NCI-H82 (cell line): Measurements from ENCODE around the gene SAMD8.
A peak's percentile ranks its signal among the peaks of the same experiment; 100 is the strongest.
"Not testable (repeated sequence)": the region's sequence is repeated elsewhere in the genome, so short reads cannot be mapped to it uniquely, and the experiment has no call there.

Experiments used
- DNase-seq: peaks from one replicate; lab custom pipeline; 2025; lab: John Stamatoyannopoulos, UW

Gene SAMD8

DNA sequence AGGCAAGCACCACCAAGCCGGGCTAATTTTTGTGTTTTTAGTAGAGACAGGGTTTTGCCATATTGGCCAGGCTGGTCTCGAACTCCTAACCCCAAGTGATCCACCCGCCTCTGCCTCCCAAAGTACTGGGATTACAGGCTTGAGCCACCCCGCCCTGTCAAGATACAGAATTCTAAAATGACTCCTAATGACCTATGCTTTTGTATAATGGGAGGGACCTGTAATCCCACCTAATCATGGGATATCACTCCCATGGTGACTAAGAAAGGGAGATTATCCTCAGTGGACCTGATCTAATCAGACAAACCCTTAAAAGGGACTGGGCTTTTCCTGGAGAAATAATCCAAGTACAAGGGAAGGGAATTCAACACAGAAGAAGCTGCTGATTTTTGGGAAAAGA lies 28.8 kb downstream of the SAMD8 start:
- DNase-seq, result peak; percentile 86

DNA sequence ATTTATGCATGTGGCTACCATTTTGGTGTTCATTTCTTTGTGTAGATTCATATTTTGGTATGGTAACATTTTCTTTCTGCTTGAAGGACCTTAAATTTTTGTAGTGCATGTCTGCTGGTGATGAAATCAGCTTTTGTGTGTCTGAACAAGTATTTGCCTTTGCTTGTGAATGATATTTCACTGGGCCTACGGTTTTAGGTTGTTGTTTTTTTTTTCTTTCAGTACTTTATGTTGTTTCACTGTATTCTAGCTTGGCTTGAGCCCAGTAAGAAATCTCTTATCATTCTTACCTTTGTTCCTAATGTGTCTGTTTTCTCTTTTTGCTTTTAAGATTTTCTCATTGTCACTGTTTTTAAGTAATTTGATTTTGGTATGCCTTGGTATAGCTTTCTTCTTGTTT lies 31.9 kb downstream of the SAMD8 start:
- no peak for DNase-seq

DNA sequence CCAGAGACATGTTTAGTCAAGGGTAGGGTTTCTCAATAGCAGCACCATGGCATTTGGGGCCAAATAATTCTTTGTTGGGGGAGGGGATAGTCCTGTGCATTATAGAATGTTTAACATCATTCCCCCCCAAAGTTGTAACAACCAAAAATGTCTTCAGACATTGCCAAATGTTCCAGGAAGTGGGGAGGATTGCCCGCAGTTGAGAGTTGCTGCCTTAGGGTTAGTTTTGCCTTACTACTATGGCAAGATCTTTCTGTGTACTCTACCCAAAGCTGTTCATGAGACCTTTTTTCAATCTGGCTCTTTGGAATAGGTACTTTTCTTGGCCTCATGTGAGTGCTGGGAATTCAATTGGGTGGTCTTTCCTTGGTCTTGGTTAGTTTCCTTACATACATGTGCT lies 34.1 kb downstream of the SAMD8 start:
- no peak for DNase-seq

DNA sequence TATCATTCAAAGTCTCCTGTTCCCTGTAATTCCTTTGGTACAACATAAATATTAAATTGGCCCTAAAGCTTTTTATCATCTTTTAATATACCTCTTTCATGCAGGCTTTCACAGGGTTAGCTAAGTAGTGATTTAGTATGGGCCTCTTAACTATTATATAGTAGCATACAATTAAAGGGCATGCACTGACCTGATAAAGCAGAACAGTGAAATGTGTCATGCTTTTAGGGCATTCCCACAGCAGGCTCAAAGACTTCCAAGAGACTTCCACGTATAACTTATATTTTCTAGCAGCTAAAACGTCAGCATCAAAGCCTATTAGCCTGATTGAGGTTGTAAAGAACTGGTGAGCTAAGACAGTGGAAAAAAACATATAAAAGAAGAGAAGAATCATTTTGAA lies 35.3 kb downstream of the SAMD8 start:
- DNase-seq, result no peak

DNA sequence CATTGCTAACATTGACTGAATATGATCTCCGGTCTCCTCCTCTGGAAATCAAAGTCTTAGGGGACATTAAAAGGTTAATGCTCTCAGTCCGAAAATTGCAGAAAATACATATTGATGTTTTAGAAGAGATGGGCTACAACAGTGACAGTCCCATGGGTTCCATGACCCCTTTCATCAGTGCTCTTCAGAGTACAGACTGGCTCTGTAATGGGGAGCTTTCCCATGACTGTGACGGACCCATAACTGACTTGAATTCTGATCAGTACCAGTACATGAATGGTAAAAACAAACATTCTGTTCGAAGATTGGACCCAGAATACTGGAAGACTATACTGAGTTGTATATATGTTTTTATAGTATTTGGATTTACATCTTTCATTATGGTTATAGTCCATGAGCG lies 39.2 kb downstream of the SAMD8 start:
- no peak for DNase-seq

DNA sequence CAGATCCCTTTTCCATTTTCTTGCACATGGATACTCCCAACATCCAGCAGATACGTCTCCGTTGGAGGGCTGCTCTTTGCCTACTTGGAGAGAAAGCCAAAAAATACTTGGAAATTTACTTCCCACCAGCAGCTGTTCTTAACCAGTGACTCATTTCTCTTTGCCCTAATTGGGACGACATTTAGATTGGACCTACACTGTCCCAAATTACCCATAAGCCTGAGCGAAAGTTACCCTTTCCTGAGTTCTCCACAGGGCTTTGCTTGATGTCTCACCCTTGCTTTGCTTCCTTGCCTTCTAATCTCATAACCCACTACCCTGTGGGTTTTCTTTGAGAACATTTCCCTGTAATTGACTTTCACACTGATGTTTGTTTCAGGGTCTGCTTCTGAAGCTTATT lies 48.1 kb downstream of the SAMD8 start:
- no peak for DNase-seq

DNA sequence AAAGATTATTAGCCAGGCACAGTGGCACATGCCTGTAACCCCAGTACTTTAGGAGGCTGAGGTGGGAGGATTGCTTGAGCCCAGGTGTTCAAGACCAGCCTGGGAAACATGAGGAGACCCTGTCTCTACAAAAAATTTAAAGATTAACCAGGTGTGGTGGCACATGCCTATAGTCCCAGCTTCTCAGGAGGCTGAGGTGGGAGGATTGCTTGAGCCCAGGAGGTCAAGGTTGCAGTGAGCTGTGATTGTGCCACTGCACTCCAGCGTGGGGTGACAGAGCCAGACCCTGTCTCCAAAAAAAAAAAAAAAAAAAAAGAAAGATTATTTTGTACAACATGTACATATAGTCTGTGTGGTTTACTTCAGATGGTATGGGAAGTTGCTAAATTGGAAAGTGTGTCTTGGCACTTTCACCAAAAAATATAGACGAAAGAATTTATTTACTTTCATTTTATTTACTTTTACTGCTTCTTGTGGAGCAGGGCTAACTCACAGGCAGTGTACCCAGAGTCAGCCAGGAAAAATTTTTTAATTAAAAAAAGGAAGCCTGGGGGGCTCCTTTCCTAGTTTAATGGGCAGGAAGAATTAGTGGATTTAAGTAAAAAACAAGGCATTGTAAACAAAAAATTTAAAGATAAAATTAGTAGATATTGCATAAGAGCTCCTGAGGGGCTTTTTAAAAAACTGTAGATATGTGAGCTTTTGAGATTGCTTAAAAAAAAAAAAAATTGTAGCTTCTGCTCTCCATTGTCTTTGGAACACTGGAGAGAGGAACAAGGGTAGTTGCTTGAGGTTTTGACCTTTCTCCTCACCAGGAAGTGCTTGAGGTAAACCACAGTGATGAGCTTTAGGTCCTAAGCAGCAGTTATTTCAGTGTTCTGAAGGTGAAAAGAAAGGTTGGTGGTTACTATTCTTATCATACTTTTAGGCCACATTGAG lies 54.5 kb downstream of the SAMD8 start:
- DNase-seq, result no peak

DNA sequence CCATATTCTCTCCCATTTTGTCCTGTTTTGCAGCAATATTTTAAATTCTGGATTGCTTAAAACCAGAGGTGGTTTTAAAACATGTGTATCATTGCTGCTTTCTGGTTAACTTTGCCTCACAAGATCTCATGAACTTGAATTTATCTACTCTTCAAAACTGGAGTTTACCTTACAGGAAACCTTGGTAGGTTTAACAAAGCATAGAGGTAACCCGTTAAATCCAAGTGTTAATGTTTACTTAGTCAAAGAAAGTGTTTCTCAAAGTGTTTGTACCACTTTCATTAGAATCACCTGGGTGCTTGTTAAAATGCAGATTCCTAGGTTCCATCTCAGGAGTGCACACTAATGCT lies 55.1 kb downstream of the SAMD8 start:
- DNase-seq, result no peak

DNA sequence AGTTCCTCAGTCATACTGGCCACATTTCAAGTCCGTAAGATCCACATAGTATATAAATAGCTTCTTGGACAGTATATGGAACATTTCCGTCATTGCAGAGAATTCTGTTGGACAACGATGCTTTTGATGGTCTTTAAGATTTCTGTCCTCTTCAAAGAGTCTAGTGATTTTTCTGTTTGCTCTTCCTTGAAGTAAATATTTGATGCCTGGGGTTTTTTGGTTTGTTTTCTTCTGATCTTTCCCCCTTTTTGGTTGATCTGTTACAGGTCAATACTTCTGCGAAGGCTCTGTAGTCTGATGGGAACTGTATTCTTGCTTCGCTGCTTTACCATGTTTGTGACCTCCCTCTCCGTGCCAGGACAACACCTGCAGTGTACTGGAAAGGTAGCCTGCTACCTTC lies 56.8 kb downstream of the SAMD8 start:
- DNase-seq, result no peak

DNA sequence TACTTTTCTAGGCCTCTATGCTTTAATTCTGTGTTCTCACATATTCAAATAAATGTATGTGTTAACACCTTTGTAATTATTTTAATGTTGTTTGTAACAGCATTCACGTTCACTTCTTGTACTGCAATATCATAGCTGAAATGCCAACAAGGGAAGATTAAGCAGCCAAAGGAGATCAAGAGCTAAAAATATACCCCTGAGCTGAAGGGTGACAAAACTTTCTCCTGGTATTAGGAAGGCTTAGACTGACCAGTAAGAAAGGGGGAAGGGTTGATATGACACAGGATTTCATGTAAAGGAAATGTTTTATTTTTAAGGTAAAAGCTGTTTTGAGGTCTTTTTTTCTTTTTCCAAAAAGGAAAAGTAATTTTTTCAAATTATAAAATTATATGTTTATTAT lies 58.8 kb downstream of the SAMD8 start:
- peak; percentile 61 for DNase-seq

DNA sequence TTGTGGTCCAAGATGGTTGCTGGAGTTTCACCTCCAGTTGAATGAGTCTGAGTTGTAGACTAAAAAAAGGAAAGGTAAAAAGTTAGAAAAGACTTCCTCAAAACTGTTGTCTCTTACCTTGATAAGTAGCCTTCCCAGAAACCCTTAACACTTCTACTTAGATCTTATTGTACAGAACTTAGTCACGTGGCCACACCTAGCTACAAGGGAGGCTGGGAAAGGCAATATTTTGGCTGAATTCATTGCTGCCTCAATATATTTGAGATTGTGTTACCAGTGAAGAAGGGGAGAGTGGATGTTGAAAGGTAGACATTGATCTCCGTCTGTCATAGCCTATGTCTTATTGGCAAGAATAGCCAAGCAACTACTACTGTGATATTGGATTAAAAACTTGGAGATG lies 63.6 kb downstream of the SAMD8 start:
- DNase-seq, result no peak

DNA sequence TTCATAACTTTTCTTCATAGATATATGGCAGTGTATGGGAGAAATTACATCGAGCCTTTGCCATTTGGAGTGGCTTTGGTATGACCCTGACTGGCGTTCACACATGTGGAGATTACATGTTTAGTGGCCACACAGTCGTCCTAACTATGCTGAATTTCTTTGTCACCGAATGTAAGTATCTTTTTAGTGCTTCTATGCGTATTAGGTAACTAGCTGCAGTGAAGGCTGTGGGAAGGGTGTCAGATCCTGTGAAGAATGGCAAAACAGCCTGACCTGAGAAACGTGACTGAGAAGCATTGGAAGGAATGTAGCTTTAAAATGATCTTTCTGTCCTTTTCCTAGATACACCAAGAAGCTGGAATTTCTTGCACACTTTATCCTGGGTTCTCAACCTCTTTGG lies 64.6 kb downstream of the SAMD8 start:
- no peak for DNase-seq

DNA sequence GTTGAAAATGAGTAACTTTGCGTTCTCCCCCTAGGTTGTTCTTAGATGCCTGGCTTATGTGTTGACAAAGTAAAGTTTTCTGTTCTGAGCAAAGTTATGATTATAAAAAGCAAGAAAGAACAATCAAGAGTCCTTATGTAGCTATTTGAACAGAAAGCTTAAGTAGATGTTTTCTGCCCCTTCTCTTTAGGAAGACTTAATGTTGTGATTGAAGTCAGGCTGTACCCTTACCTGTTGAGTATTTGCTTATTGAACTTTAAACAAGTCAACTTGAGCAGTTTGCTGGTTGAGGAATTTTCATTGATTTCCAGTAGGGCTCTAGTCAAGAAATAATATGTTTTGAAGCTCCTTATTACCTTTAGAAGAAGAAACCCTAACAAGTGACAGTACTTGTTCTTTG lies 65.3 kb downstream of the SAMD8 start:
- no peak for DNase-seq

DNA sequence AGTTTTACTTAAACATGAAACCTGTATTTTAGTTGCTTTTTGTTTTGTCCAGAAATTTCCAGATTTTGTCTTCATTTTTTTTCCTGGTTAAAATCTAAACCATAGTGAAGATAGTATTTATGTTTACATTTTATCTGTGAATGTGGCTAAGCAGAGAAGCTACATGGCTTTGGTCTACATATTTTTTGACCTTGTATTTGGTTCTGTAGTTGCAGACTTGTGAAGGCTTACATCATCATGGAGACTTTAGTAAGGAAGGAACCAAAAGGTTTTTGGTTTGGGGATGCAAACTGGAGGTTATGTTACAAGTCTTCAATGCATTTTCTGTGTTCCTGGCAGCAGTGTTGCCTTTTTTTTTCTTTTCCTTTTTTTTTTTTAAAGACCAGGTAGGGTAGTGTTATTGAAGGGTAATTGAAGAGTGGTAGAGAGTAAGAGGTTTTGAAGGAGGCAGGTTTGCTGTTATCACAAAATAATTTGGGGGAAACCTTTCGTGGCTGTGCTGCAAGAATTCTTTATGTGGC lies 68.3 kb downstream of the SAMD8 start:
- DNase-seq, result no peak

DNA sequence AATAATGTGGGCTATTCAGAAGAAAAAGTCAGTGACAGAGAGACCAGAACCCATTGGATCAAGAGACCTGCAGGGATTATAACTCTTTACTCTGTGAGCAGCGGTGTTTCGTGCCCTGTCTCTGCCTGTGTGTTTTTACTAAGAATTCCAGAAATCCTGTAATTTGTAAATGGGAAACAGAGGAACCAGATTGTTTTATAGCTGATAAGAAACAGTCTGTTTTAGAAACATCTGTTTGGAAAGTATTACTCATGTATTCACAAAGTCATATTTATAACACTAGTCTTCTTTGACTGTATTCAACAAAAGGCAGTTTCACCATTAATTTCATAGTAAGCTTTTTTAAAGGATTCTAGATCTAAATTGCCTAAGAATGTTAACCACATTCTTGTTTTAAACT lies 69.1 kb downstream of the SAMD8 start:
- DNase-seq, result no peak

DNA sequence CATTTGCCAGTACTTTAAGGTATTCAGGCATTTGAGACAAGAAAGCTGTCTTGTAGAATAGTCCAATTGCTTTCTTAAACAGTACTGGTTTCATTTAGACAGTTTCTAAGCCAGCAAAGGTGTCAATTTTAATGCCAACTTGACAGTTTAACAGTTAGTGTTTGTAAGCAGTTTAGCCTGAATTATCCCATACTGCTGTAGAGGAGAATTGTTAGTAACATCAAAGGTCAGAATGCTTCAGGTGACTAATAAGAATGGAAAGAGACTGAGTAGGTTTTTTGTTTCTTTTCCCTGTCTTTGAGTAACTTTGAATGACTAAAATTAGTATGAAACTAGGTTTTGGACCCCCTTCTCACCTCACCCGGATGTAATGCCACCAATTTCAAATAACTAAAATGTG lies 69.6 kb downstream of the SAMD8 start:
- DNase-seq, result no peak

DNA sequence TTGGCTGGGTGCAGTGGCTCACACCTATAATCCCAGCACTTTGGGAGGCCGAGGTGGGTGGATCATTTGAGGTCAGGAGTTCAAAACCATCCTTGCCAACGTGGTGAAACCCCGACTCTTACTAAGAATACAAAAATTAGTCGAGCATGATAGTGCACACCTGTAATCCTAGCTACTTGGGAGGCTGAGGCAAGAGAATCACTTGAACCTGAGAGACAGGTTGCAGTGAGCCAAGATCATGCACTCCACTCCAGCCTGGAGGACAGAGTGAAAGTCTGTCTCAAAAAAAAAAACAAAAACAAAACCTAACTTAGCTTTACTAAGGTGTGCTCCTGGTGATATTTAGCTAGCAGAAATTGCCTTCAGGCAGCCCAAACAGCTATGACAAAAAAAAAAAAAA lies 74.9 kb downstream of the SAMD8 start:
- no peak for DNase-seq

DNA sequence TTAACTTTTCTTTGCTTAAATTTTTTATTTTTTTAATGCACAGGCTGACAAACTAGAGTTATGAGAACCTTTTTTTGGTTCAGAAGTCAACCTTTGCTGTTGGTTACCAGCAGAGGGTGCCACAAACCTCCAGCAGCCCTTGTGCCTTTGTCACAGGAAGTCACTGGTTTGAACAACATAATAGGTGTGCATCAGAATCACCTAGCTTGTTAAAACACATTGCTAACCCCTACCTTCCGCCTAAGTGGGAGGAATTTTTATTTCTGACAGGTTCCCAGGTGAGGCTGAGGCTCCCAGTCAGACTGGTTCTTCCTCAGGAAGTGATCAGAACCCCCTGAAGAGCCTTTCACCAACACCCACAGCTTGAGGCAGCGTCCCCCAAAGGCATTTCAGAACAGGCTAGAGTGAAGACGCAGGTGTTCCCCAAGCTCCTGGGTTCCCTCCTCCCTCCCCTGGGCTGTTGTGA lies 76.5 kb downstream of the SAMD8 start:
- DNase-seq, result peak; percentile 54

DNA sequence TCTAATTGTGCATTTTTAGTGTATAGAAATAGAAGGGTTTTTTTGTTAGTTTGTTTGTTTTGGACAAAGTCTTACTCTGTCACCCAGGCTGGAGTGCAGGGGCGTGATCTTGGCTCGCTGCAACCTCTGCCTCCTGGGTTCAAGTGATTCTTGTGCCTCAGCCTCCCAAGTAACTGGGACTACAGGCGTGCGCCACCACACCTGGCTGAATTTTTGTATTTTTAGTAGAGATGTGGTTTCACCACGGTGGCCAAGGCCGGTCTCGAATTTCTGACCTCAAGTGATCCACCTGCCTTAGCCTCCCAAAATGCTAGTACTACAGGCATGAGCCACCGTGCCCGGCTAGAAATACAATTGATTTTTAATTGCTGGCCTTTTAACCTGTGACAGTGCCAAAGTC lies 77.1 kb downstream of the SAMD8 start:
- not testable (repeated sequence) for DNase-seq

DNA sequence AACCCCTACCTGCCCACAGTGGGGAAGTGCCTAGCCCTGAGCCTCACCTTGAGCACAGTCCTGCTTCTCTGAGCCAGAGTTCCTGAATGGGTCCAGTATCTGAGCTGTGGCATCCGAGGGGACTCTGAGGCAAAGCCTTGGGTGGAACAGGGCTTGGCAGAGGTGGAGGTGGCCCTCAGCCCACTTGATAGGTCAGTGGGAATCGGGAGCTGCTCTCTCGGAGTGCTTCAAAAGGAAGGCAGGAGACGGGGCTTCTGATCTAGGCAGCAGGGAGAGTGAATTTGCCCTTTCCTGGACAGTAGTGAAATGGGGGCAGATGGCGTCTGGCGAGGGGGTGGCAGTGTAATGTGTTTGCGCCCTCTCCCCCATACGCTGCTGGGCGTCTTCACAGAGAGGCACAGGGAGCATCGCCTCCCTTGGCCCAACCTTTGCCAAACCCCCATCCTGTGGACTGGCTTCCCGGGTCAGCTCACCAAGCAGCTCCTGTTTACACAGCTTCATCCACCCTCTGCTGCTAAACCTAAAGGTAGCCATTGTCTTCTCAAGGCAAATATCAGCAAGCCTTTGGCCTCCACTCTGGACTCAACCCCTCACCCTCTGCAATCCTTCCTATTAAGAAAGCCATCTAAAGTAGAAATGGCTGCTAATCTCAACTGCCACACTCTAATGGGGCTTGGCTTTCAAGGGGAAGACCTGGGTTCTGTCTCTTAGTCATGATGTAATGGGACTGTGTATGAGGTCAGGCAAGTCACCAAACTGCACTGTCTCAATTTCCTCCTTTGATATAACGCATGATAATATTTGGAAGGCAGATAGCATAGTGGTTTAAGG lies 78.0 kb downstream of the SAMD8 start:
- DNase-seq, result no peak

DNA sequence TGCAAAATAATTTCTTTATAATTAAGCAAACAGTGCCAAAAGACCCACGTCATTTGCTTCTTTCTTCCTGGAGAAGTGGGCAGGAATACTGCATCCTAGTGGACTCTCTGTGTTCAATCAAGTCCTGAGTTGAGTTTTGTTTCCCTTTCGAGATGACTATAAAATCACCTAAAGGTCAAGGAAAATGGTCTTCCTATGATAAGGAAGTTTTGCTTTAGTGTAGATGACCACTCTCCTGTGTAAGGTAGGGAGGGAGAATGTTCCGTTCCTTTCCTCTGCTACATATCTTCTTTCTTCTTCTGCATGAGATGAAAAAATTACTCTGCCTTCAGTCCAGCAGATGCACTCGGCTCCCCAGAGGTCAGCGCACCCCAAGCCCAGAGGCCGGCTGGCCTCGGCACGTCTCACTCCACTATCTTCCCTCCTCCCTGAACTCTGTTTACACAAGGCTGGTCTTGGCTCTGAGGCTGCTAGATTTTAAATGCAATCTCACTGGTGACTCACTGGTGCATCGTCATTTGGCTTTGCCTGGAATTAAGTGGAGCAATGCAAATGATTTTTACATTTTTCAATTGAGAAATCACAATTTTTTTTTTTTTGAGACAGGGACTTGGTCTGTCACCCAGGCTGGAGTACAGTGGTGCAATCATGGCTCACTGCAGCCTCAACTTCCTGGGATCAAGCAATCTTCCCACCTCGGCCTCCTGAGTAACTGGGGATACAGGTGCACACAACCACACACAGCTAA lies 80.5 kb downstream of the SAMD8 start:
- DNase-seq, result no peak

DNA sequence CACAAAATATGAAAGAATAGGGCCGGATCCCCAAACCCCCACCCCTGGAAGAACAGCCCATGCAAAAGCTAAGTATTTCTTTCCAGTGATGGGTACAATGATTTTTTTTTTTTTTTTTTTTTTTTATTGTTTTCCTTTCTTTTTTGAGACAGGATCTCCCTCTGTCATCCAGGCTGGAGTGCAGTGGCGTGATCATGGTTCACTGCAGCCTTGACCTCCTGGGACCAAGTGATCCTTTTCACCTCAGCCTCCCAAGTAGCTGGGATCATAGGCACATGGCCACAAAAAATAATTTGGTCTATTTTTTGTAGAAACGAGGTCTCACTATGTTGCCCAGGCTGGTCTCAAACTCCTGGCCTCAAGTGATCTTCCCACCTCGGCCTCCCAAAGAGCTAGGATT lies 83.2 kb downstream of the SAMD8 start:
- not testable (repeated sequence) for DNase-seq
